Parathyroid adenoma (tissue), 2 donors: Measurements from ENCODE around the gene LYL1.

Source experiments
- H2AFZ ChIP-seq: fragments of 300-600 bp; sonication (generic); one replicate; pipeline ENCODE4 v1.7.0; 2017; ENCODE audit warnings: antibody characterized with exemption, mild to moderate bottlenecking
- H3K27ac ChIP-seq: fragments of 300-600 bp; sonication (generic); one replicate; pipeline ENCODE4 v1.7.0; 2017
- H3K27me3 ChIP-seq: fragments of 300-600 bp; sonication (generic); one replicate; pipeline ENCODE4 v1.7.0; 2017; ENCODE audit warnings: low read length; ENCODE audit not compliant: control insufficient read depth, insufficient read depth
- H3K36me3 ChIP-seq: fragments of 300-600 bp; sonication (generic); one replicate; pipeline ENCODE4 v1.7.0; 2017; ENCODE audit warnings: low read length; ENCODE audit not compliant: control insufficient read depth, insufficient read depth
- H3K4me1 ChIP-seq: fragments of 300-600 bp; sonication (generic); one replicate; pipeline ENCODE4 v1.7.0; 2017; ENCODE audit warnings: control low read depth
- H3K4me2 ChIP-seq: fragments of 300-600 bp; sonication (generic); one replicate; pipeline ENCODE4 v1.7.0; 2017; ENCODE audit warnings: low read length
- H3K4me3 ChIP-seq: fragments of 300-600 bp; sonication (generic); one replicate; pipeline ENCODE4 v1.7.0; 2017; ENCODE audit warnings: low read depth, low read length
- H3K79me2 ChIP-seq: fragments of 300-600 bp; sonication (generic); one replicate; pipeline ENCODE4 v1.7.0; 2017; ENCODE audit warnings: control low read depth
- H3K9ac ChIP-seq: fragments of 300-600 bp; sonication (generic); one replicate; pipeline ENCODE4 v1.7.0; 2017; ENCODE audit warnings: mild to moderate bottlenecking
- H3K9me3 ChIP-seq: fragments of 300-600 bp; sonication (generic); one replicate; pipeline ENCODE4 v1.7.0; 2017; ENCODE audit warnings: low read length; ENCODE audit not compliant: control insufficient read depth
- CTCF ChIP-seq: fragments of 300-600 bp; sonication (generic); IDR thresholded peaks from one replicate; pipeline ENCODE4 v1.7.0; 2017; ENCODE audit warnings: antibody characterized with exemption, mild to moderate bottlenecking
- donor health status: primary hyperparathyroidism.

LYL1 gene

GRCh38 chr19:13052447-13053175 lies 50.0 kb downstream of the LYL1 start:
- TF ChIP-seq CTCF: no peak
- Histone ChIP-seq H3K36me3 (no peaks in the 10 kb centered on the region), H3K9me3 (no peaks in the 10 kb centered on the region), H3K9ac (no peak overlapping the region), H3K27ac (no peak overlapping the region), H3K4me1 (peaks cover 8% of the 10 kb centered on the region), H3K27me3 (no peaks in the 10 kb centered on the region), H3K4me2 (no peak overlapping the region), H3K4me3 (no peak overlapping the region), H3K79me2 (no peaks in the 10 kb centered on the region), H2AFZ (no peak overlapping the region)

GRCh38 chr19:13051557-13052165 lies 51.0 kb downstream of the LYL1 start:
- Histone ChIP-seq H3K36me3 (no peaks in the 10 kb centered on the region), H2AFZ (peak overlapping the region; percentile 80), H3K4me2 (peak overlapping the region; percentile 56), H3K9ac (no peak overlapping the region), H3K9me3 (no peaks in the 10 kb centered on the region), H3K27me3 (no peaks in the 10 kb centered on the region), H3K4me1 (peaks cover 8% of the 10 kb centered on the region), H3K27ac (no peak overlapping the region), H3K4me3 (no peak overlapping the region), H3K79me2 (no peaks in the 10 kb centered on the region)
- no peak for TF ChIP-seq CTCF

- no peaks in the 10 kb centered on the region for H3K27me3 ChIP-seq
- no peaks in the 10 kb centered on the region for H3K79me2 ChIP-seq
- no peaks in the 10 kb centered on the region for H3K36me3 ChIP-seq
- no peak overlapping the region for H3K9ac ChIP-seq
- no peaks in the 10 kb centered on the region for H3K9me3 ChIP-seq
- no peak overlapping the region for H3K4me2 ChIP-seq
- H3K4me3 ChIP-seq: no peak overlapping the region
- no peak overlapping the region for H2AFZ ChIP-seq
- peaks cover 8% of the 10 kb centered on the region for H3K4me1 ChIP-seq
- no peak overlapping the region for H3K27ac ChIP-seq
- no peak for TF ChIP-seq CTCF
These were observed 52.4 kb downstream of the LYL1 start for GRCh38 chr19:13050274-13050673.
